ENCODE data around the gene PCDHGB3.

DNA sequence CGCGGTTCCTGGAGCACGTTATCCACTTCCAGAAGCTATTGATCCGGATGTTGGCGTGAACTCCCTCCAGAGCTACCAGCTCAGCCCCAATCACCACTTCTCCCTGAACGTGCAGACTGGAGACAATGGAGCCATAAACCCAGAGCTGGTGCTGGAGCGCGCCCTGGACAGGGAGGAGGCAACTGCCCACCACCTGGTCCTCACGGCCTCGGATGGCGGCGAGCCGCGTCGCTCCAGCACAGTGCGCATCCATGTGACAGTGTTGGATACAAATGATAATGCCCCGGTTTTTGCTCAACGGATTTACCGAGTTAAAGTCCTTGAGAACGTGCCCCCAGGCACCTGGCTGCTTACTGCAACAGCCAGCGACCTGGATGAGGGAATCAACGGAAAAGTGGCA is 33.3 kb downstream of the PCDHGB3 start:
- TF ChIP-seq, protein P1, sequence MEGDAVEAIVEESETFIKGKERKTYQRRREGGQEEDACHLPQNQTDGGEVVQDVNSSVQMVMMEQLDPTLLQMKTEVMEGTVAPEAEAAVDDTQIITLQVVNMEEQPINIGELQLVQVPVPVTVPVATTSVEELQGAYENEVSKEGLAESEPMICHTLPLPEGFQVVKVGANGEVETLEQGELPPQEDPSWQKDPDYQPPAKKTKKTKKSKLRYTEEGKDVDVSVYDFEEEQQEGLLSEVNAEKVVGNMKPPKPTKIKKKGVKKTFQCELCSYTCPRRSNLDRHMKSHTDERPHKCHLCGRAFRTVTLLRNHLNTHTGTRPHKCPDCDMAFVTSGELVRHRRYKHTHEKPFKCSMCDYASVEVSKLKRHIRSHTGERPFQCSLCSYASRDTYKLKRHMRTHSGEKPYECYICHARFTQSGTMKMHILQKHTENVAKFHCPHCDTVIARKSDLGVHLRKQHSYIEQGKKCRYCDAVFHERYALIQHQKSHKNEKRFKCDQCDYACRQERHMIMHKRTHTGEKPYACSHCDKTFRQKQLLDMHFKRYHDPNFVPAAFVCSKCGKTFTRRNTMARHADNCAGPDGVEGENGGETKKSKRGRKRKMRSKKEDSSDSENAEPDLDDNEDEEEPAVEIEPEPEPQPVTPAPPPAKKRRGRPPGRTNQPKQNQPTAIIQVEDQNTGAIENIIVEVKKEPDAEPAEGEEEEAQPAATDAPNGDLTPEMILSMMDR (conservative IDR thresholded peaks at IDR 0.05 in 1 of 2, IDR thresholded peaks at IDR 0.05 in 1 of 2; ENCODE audit: extremely low read depth in 1 of 2, insufficient read depth in 1 of 2, low read depth in 1 of 2, low read length in 2 of 2), result no peak
- no peak for TF ChIP-seq EZH2 (IDR thresholded peaks at IDR 0.05; ENCODE audit: borderline replicate concordance, low read length)
